Karpas-422 (cell line): ENCODE results near the gene MDFI. TPM values are rescaled to one million over a fixed set of nuclear protein-coding genes. Genes with fewer than 3 reads are reported as not detected.

Source experiments
- DNase-seq: peaks from one replicate; pipeline ENCODE4 v3.0.0-alpha.2; 2015
- H2AFZ ChIP-seq: fragments of 200-600 bp; sonication (generic); 2 replicates; pipeline ENCODE4 v1.6.1; 2014; ENCODE audit warnings: antibody characterized with exemption, low read length, mixed read lengths
- H3K27ac ChIP-seq: fragments of 200-600 bp; sonication (generic); 2 replicates; pipeline ENCODE4 v1.5.1; 2014; ENCODE audit warnings: mild to moderate bottlenecking, low read length, moderate library complexity
- H3K27me3 ChIP-seq: fragments of 200-600 bp; sonication (generic); 2 replicates; pipeline ENCODE4 v1.6.1; 2014; ENCODE audit warnings: low read length, mixed read lengths
- H3K36me3 ChIP-seq: fragments of 200-600 bp; sonication (generic); 2 replicates; pipeline ENCODE4 v1.6.1; 2014; ENCODE audit warnings: low read length, mixed read lengths; ENCODE audit not compliant: insufficient read depth
- H3K4me1 ChIP-seq: fragments of 200-600 bp; sonication (generic); 2 replicates; pipeline ENCODE4 v1.6.1; 2014; ENCODE audit warnings: mild to moderate bottlenecking, low read length, mixed read lengths
- H3K4me2 ChIP-seq: fragments of 200-600 bp; sonication (generic); 2 replicates; pipeline ENCODE4 v1.6.1; 2014; ENCODE audit warnings: low read length, low read depth, mild to moderate bottlenecking; ENCODE audit not compliant: poor library complexity, severe bottlenecking
- H3K4me3 ChIP-seq: fragments of 200-600 bp; sonication (generic); 2 replicates; pipeline ENCODE4 v1.5.1; 2014; ENCODE audit warnings: mild to moderate bottlenecking, antibody characterized with exemption, low read length, mixed read lengths
- H3K79me2 ChIP-seq: fragments of 200-600 bp; sonication (generic); 2 replicates; pipeline ENCODE4 v1.6.1; 2014; ENCODE audit warnings: mild to moderate bottlenecking, low read length, mixed read lengths
- H3K9ac ChIP-seq: fragments of 200-600 bp; sonication (generic); 2 replicates; pipeline ENCODE4 v1.6.0; 2014; ENCODE audit warnings: low read length
- H3K9me2 ChIP-seq: fragments of 200-600 bp; sonication (generic), shearing (Covaris generic); replicated peaks from 2 replicates; pipeline ENCODE4 v1.6.0; 2014; ENCODE audit warnings: mild to moderate bottlenecking, low read length, moderate library complexity; ENCODE audit not compliant: insufficient read depth
- H3K9me3 ChIP-seq: fragments of 300-700, 200-600 bp; sonication (generic); 2 replicates; pipeline ENCODE4 v1.6.1; 2014; ENCODE audit warnings: low read length, mixed read lengths
- H4K20me1 ChIP-seq: fragments of 200-600 bp; sonication (generic); 2 replicates; pipeline ENCODE4 v1.6.1; 2014; ENCODE audit warnings: mild to moderate bottlenecking, antibody characterized with exemption, low read length, low read depth; ENCODE audit not compliant: insufficient read depth
- total RNA-seq: library from RNA; depleted of rRNA; stranded (reverse); fragments of >200 nt; shearing (Covaris generic); gene quantifications from 2 replicates; pipeline ENCODE4 v1.2.3, GENCODE V29; 2014; ENCODE audit warnings: low replicate concordance

The MDFI gene
- total RNA-seq, 1 experiment from 2014 or later = not detected

DNA sequence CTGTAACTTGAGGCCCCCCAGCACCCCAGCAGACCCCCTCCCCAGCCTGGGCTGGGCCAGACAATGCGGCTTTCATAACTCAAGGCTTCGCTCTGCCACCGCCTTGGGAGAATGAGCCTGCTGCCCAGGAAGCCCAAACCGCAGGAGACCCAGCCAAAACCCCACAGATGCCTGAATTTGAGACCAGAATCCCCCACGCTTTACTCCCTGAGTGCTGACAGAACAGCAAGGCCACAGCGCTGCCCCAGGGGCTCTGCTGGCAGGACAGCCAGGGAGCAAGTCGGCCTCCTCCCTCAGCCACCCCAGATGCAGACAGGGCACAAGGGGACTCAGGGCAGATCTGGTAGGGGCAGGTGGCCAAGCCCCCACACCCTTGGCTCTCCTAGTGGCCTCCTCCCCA lies 2.2 kb downstream of the MDFI start:
- no peaks in the 10 kb centered on the region for H3K27me3 ChIP-seq
- no peak overlapping the region for H3K4me3 ChIP-seq
- H2AFZ ChIP-seq = no peak overlapping the region
- H3K9me3 ChIP-seq = no peaks in the 10 kb centered on the region
- no peaks in the 10 kb centered on the region for H3K4me1 ChIP-seq
- no peaks in the 10 kb centered on the region for H4K20me1 ChIP-seq
- no peaks in the 10 kb centered on the region for H3K36me3 ChIP-seq
- no peaks in the 10 kb centered on the region for H3K9me2 ChIP-seq
- DNase-seq = no peak
- H3K4me2 ChIP-seq = no peak overlapping the region
- no peak overlapping the region for H3K27ac ChIP-seq
- H3K9ac ChIP-seq = no peak overlapping the region
- no peaks in the 10 kb centered on the region for H3K79me2 ChIP-seq

DNA sequence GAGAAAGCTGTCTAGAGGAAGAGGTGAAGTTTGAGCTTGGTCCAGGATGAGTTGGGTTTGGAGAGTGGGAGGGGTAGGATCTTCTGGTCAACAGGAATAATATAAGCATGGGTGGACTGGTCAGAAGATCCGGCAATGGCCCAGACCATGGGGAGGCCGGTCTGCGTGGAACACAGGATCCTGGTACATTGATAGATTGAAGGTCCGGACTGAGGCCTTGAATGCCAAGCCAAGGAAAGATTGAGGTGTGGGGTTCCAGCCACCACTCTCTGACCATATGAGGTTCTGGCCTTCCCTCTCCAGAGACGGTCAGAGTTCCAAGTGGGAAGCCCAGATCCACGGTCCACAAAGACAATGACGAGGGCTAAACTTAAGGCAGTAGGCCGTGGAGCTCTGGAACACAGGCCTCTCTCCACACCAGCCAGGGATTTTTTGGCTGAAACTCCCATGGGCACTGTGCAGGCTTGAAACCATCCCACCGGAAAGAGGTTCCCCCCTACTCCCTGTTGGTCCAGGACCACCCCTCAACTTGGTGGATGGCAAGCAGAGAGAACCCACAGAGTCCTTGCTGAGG lies 3.2 kb downstream of the MDFI start:
- Histone ChIP-seq H3K9me3 (no peaks in the 10 kb centered on the region), H3K9ac (no peak overlapping the region), H2AFZ (no peak overlapping the region), H3K27ac (no peak overlapping the region), H3K36me3 (no peaks in the 10 kb centered on the region), H3K9me2 (no peaks in the 10 kb centered on the region), H3K4me3 (no peak overlapping the region), H4K20me1 (no peaks in the 10 kb centered on the region), H3K4me1 (no peaks in the 10 kb centered on the region), H3K79me2 (no peaks in the 10 kb centered on the region), H3K27me3 (no peaks in the 10 kb centered on the region), H3K4me2 (no peak overlapping the region)
- no peak for DNase-seq

DNA sequence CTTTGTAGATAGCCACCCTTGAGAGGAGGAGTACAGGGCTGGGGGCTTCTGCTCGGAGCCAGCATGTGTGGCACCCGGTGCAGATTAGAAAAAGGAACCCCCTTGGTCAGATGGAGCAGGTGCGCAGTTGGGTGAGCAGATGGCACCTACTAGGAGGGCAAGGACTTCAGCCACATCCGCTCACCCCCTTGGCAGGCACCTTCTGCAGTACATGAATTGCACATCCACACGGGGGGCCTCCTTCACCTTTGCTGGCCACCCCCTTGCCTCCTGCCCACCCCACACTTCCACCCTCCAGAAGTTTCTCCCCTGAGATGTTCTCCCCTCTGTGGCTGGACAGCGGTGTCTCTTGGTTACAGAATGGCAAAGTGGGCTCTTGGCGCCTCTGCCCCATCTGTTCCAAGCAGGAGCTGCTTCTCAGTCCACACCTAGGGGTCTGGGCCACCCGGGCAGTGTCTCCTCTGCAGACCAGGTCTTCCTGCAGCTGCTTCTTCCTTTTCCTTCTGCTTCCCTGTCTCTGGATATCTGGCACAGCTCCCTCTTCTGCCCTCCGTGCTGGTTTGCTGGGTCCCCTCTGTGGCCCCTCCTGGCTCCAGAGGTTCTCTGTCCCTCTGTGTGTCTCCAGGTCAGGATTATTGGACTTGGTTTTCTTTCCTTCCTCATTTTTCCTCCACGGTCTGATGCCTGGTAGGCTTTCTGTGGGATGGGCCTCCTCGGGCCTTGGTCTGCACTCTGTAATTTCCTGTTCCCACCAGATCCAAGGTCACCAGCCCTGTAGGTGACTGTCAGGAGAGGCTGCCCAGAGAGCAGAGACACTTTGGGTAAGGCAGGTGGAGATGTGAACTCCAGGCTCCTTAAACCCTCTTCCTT lies 4.1 kb downstream of the MDFI start:
- Histone ChIP-seq H2AFZ (no peak overlapping the region), H4K20me1 (no peaks in the 10 kb centered on the region), H3K36me3 (no peaks in the 10 kb centered on the region), H3K4me3 (no peak overlapping the region), H3K9ac (no peak overlapping the region), H3K9me2 (no peaks in the 10 kb centered on the region), H3K4me2 (no peak overlapping the region), H3K79me2 (no peaks in the 10 kb centered on the region), H3K27ac (no peak overlapping the region), H3K9me3 (no peaks in the 10 kb centered on the region), H3K4me1 (no peaks in the 10 kb centered on the region), H3K27me3 (no peaks in the 10 kb centered on the region)
- DNase-seq = no peak

DNA sequence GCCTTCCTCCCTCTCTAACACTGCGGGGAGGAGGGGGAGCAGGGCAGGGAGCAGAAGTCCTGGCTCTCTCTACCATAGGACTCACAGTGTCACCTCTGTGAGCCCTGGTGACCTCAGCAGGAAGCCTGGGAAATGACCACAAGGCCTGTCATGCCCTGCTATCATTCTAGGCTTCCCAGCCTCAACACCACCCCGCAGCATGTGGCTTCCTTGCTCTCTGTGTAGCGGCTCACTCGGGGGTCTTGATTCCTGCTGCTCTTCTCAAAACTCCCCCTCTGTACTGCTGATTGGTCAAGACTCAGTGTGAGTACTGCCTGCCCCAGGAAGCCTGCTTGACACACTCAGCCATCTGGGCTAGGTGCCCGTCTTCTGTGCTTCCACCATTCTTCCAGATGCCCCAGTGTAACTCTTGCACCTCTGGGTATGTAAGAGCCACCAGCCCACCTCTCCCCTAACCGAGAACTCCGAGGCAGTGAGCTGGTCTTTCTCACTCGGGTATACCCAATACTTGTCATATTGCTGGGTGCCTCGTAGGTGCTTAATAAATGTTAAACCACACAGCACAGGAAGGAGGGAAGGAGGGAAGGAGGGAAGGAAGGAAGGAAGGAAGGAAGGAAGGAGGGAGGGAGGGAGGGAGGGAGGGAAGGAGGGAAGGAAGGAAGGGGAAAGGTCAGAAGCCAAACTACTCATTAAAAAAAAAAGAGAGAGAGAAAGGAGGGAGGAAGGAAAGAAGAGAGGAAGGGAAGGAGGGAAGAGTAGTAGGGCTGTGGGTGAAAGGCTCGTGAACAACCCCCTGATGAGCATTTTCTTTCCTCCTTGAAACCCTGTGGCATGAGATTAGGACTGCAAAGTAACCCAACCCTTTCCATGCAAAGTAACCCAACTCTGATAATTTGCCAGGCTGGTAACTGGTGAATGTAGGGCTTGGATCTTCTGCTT lies 5.0 kb downstream of the MDFI start:
- H3K27ac ChIP-seq = no peak overlapping the region
- no peak for DNase-seq
- H3K79me2 ChIP-seq = no peaks in the 10 kb centered on the region
- H3K9me2 ChIP-seq = no peaks in the 10 kb centered on the region
- no peaks in the 10 kb centered on the region for H3K4me1 ChIP-seq
- no peaks in the 10 kb centered on the region for H3K36me3 ChIP-seq
- no peak overlapping the region for H3K4me3 ChIP-seq
- H4K20me1 ChIP-seq = no peaks in the 10 kb centered on the region
- no peak overlapping the region for H3K9ac ChIP-seq
- H3K9me3 ChIP-seq = no peaks in the 10 kb centered on the region
- no peak overlapping the region for H3K4me2 ChIP-seq
- H3K27me3 ChIP-seq = no peaks in the 10 kb centered on the region
- H2AFZ ChIP-seq = no peak overlapping the region

DNA sequence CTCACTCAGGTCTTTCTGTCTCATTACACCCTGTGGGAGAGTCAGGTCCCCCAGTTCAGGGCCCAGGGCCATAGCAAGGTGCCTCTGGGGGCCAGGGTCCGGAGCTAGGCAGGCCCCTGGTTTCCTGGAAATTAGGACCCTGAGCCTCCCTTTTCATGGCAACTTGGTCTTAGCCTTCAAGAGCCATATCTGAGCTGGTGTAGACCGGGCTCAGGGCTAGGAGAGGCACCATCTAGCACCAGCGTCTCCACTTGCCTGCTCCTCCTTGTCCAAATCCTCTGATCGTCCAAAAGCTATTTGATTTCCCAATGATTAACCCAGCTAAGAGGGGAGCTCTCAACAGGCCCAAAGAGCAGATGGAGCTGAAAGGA lies 5.6 kb downstream of the MDFI start:
- Histone ChIP-seq H3K27ac (no peak overlapping the region), H3K79me2 (no peaks in the 10 kb centered on the region), H3K4me3 (no peak overlapping the region), H2AFZ (no peak overlapping the region), H3K9me2 (no peaks in the 10 kb centered on the region), H3K27me3 (no peaks in the 10 kb centered on the region), H3K4me1 (no peaks in the 10 kb centered on the region), H3K9ac (no peak overlapping the region), H3K9me3 (no peaks in the 10 kb centered on the region), H3K4me2 (no peak overlapping the region), H4K20me1 (no peaks in the 10 kb centered on the region), H3K36me3 (no peaks in the 10 kb centered on the region)
- no peak for DNase-seq

DNA sequence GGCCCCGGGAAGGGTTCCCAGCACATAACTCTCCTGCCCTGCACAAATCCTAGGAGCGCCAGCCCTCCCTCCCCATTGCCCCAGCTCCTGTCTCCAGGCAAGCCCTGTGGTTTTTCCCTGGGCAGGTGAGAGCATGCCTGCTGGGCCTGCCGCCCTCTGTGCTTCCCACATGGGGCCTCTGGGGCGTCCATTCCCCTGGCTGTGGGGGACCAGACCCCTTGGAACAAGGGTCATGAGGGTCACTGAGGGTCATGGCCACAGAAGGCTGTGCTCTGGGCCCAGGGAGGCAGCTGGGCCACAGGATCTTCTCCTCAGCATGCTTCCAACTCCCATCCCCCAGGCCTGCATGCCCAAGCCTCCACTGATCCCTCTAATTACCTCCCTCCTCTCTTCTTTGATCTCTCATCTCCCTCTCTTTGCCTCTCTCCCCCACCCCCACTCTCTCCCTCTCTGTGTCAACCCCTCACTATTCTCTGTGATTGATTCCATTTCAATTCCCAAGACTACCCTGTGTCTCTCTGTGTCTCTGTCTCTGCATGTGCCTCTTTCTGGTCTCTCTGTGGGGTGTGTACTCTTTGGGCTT lies 6.1 kb downstream of the MDFI start:
- no peak overlapping the region for H3K4me3 ChIP-seq
- H3K9me3 ChIP-seq = no peaks in the 10 kb centered on the region
- no peak overlapping the region for H3K4me2 ChIP-seq
- H3K9me2 ChIP-seq = no peaks in the 10 kb centered on the region
- no peak overlapping the region for H3K9ac ChIP-seq
- H3K27me3 ChIP-seq = no peaks in the 10 kb centered on the region
- no peak for DNase-seq
- no peaks in the 10 kb centered on the region for H4K20me1 ChIP-seq
- H3K27ac ChIP-seq = no peak overlapping the region
- H2AFZ ChIP-seq = no peak overlapping the region
- H3K79me2 ChIP-seq = no peaks in the 10 kb centered on the region
- H3K4me1 ChIP-seq = no peaks in the 10 kb centered on the region
- no peaks in the 10 kb centered on the region for H3K36me3 ChIP-seq

DNA sequence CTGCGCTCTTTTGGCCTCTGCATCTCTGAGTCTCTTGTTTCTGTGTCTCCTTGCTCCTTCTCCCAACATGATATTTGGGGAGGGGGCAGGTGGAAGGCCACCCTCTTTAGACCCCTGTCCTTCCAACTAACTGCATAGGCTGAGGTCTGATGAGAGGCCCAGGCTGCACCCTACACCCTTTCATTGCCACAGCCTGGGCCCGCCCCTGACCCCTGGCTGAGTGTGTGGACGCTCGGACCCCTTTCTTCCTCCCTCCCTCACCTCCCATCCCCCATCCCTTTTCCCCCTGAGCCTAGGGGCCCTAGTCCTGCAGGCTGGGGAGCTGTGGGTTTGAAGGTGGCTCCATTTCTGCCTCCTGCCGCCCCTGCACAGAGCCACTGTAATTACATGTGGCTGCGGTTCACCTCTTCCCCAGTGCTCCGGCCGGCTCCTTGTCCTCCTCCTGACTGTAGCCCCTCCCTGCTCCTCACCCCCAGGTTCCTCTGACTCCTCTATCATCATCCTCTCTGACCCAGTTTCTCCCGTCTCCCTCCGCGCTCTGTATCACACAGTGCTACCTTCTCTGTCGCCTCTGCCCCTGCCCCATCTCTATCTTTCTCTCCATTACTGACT lies 6.8 kb downstream of the MDFI start:
- Histone ChIP-seq H4K20me1 (no peaks in the 10 kb centered on the region), H2AFZ (no peak overlapping the region), H3K4me3 (no peak overlapping the region), H3K36me3 (no peaks in the 10 kb centered on the region), H3K4me2 (no peak overlapping the region), H3K79me2 (no peaks in the 10 kb centered on the region), H3K27me3 (no peaks in the 10 kb centered on the region), H3K9ac (no peak overlapping the region), H3K27ac (no peak overlapping the region), H3K9me3 (no peaks in the 10 kb centered on the region), H3K4me1 (no peaks in the 10 kb centered on the region), H3K9me2 (no peaks in the 10 kb centered on the region)
- DNase-seq = no peak
